HCT116 (cell line): ENCODE measurements around the gene ABCA3.

Experiments
- EZH2 ChIP-seq: fragments of 200-600 bp; sonication (generic); IDR thresholded peaks from 2 replicates; pipeline ENCODE4 v1.6.1; 2017; ENCODE audit warnings: antibody characterized with exemption, mixed run types
- JUND ChIP-seq: IDR thresholded peaks from 2 replicates; pipeline ENCODE4 v1.6.1; 2012
- POLR2A ChIP-seq: IDR thresholded peaks from 2 replicates; pipeline ENCODE4 v1.7.0; 2011; ENCODE audit warnings: borderline replicate concordance; ENCODE audit not compliant: insufficient read depth, insufficient read length; ENCODE audit errors: extremely low read depth
- POLR2AphosphoS5 ChIP-seq: IDR thresholded peaks from 2 replicates; pipeline ENCODE4 v1.6.1; 2011; ENCODE audit warnings: mild to moderate bottlenecking, low read depth, low read length, moderate library complexity
- SIN3A ChIP-seq: IDR thresholded peaks from 2 replicates; pipeline ENCODE4 v1.6.1; 2012; ENCODE audit warnings: low read depth
- ZNF274 ChIP-seq: fragments of 200-500 bp; sonication (Bioruptor generic); IDR thresholded peaks from 2 replicates; pipeline ENCODE4 v1.6.1; 2014; ENCODE audit warnings: mild to moderate bottlenecking, low read depth, low read length, inconsistent platforms
- TF ChIP-seq, protein P1 (sequence below), 3 experiments: fragments of 200-600 bp in 1 of 3; sonication (generic) in 1 of 3; IDR thresholded peaks in 2 of 3; conservative IDR thresholded peaks in 1 of 3; 2 replicates each; pipeline ENCODE4 v1.5.1; 2012 to 2017; ENCODE audit warnings: low read depth in 2 of 3, low read length in 2 of 3, antibody characterized with exemption in 1 of 3, borderline replicate concordance in 1 of 3, control low read depth in 1 of 3, mild to moderate bottlenecking in 1 of 3, mixed read lengths in 1 of 3, mixed run types in 1 of 3, moderate library complexity in 1 of 3; ENCODE audit not compliant: insufficient read depth in 1 of 3

DNA sequence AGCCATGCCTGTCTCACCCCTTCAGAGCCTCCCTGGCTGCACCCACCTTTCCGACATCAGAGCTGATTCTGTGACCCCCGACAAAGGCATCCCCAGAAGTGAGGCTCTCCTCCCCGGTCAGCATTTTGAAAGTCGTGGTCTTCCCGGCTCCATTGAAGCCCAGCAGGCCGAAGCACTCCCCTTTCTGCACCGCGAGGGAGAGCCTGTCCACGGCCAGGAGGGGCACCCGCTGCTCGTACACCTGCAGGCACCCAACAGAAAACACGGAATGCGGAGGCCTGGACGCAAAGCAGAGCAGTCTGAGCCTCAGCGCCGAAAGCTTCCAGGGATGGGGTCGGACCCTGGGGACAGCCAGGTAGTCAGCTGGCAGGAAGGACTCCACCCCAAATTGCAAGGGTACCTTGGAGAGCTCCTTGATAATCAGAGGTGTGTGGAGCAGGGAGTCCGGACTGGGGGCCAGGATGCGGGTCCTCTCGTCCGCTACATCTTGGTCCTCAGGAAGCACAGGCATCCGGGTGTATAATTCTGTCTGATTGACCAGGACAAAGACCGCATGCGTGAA is 59.5 kb downstream of the ABCA3 start:
- TF ChIP-seq SIN3A (no peak), ZNF274 (no peak), JUND (no peak), POLR2AphosphoS5 (no peak), POLR2A (no peak), EZH2 (no peak)
- TF ChIP-seq, protein P1, sequence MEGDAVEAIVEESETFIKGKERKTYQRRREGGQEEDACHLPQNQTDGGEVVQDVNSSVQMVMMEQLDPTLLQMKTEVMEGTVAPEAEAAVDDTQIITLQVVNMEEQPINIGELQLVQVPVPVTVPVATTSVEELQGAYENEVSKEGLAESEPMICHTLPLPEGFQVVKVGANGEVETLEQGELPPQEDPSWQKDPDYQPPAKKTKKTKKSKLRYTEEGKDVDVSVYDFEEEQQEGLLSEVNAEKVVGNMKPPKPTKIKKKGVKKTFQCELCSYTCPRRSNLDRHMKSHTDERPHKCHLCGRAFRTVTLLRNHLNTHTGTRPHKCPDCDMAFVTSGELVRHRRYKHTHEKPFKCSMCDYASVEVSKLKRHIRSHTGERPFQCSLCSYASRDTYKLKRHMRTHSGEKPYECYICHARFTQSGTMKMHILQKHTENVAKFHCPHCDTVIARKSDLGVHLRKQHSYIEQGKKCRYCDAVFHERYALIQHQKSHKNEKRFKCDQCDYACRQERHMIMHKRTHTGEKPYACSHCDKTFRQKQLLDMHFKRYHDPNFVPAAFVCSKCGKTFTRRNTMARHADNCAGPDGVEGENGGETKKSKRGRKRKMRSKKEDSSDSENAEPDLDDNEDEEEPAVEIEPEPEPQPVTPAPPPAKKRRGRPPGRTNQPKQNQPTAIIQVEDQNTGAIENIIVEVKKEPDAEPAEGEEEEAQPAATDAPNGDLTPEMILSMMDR (IDR thresholded peaks at IDR 0.05 in 2 of 3, conservative IDR thresholded peaks at IDR 0.05 in 1 of 3; ENCODE audit: borderline replicate concordance in 1 of 3, insufficient read depth in 1 of 3, low read depth in 2 of 3, low read length in 2 of 3) = no peak
